HG03571 (cell line): ENCODE results near the gene AARS1.
"Not testable (repeated sequence)": the region's sequence is repeated elsewhere in the genome, so short reads cannot be mapped to it uniquely, and the experiment has no call there.

Source experiments
- ATAC-seq: cut with Tn5 transposase; IDR thresholded peaks from one replicate; pipeline ENCODE4 v1.9.1; 2021; ENCODE audit not compliant: unreplicated experiment

The AARS1 gene

GRCh38 chr16:70276392-70276791, 12.9 kb downstream of the AARS1 start:
- ATAC-seq: no peak

GRCh38 chr16:70271696-70272095, 17.6 kb downstream of the AARS1 start:
- no peak for ATAC-seq

GRCh38 chr16:70270176-70270575, 19.1 kb downstream of the AARS1 start:
- no peak for ATAC-seq

GRCh38 chr16:70269471-70269870, 19.8 kb downstream of the AARS1 start:
- no peak for ATAC-seq

- ATAC-seq: not testable (repeated sequence)
Measured at GRCh38 chr16:70267922-70268321, 21.4 kb downstream of the AARS1 start.

- ATAC-seq: no peak
Measured at GRCh38 chr16:70267516-70267915, 21.8 kb downstream of the AARS1 start.

GRCh38 chr16:70259903-70260302, 29.4 kb downstream of the AARS1 start:
- not testable (repeated sequence) for ATAC-seq

- ATAC-seq: no peak
Measured at GRCh38 chr16:70258946-70259345, 30.4 kb downstream of the AARS1 start.

GRCh38 chr16:70258065-70258464, 31.2 kb downstream of the AARS1 start:
- ATAC-seq: no peak

- ATAC-seq: no peak
Measured at GRCh38 chr16:70257391-70257790, 31.9 kb downstream of the AARS1 start.

- no peak for ATAC-seq
Measured at GRCh38 chr16:70255574-70255973, 33.7 kb downstream of the AARS1 start.

- no peak for ATAC-seq
Measured at GRCh38 chr16:70254965-70255286, 34.4 kb downstream of the AARS1 start.

- ATAC-seq: no peak
Measured at GRCh38 chr16:70254180-70254964, 34.9 kb downstream of the AARS1 start.

GRCh38 chr16:70253291-70254106, 35.8 kb downstream of the AARS1 start:
- no peak for ATAC-seq

GRCh38 chr16:70252355-70252988, 36.8 kb downstream of the AARS1 start:
- no peak for ATAC-seq

GRCh38 chr16:70251629-70252354, 37.5 kb downstream of the AARS1 start, which contains the start of gene EXOSC6:
EXOSC6 (minus strand) TSS chr16:70251940; CDS start chr16:70251900, 40 bp downstream.
- peak; percentile 74 for ATAC-seq

- ATAC-seq: peak; percentile 45
Measured at GRCh38 chr16:70250748-70251628, 38.3 kb downstream of the AARS1 start.

GRCh38 chr16:70249697-70250096, 39.6 kb downstream of the AARS1 start:
- ATAC-seq: not testable (repeated sequence)

GRCh38 chr16:70238773-70239172, 50.5 kb downstream of the AARS1 start:
- ATAC-seq: not testable (repeated sequence)

- ATAC-seq: not testable (repeated sequence)
Measured at GRCh38 chr16:70231831-70232230, 57.5 kb downstream of the AARS1 start.
